Measurements from ENCODE around the gene PLSCR2. TPM values are rescaled to one million over a fixed set of nuclear protein-coding genes. Genes with fewer than 3 reads are reported as not detected.
A peak's percentile ranks its signal among the peaks of the same experiment; 100 is the strongest.

PLSCR2 gene
- total RNA-seq, 1 donor: 0.43 TPM

DNA sequence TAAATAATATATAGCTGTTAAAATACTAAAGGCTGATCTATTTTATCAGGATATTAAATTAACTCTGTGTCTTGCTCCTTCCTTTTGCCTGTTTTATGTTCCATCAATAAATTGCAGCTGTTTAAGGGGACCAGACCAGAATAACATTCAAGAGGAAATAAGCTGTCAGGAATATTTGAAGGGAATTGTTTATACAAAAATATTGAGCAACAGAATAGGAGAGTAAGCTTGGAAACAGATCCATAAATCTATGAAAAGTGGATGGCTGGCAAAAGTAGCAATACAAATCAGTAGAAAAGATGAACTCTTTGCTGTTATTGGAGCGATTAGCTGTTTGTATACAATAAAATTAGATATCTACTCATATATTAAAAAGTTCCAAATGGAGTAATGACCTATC lies 36.2 kb upstream of the PLSCR2 start:
- DNase-seq (ENCODE audit: low read depth): peak; percentile 61
- TF ChIP-seq, protein P1, sequence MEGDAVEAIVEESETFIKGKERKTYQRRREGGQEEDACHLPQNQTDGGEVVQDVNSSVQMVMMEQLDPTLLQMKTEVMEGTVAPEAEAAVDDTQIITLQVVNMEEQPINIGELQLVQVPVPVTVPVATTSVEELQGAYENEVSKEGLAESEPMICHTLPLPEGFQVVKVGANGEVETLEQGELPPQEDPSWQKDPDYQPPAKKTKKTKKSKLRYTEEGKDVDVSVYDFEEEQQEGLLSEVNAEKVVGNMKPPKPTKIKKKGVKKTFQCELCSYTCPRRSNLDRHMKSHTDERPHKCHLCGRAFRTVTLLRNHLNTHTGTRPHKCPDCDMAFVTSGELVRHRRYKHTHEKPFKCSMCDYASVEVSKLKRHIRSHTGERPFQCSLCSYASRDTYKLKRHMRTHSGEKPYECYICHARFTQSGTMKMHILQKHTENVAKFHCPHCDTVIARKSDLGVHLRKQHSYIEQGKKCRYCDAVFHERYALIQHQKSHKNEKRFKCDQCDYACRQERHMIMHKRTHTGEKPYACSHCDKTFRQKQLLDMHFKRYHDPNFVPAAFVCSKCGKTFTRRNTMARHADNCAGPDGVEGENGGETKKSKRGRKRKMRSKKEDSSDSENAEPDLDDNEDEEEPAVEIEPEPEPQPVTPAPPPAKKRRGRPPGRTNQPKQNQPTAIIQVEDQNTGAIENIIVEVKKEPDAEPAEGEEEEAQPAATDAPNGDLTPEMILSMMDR (IDR thresholded peaks at IDR 0.05; ENCODE audit: insufficient read depth, low read depth, low read length): no peak
- no peak overlapping the region for H3K4me3 ChIP-seq (ENCODE audit: low read depth, low read length)

DNA sequence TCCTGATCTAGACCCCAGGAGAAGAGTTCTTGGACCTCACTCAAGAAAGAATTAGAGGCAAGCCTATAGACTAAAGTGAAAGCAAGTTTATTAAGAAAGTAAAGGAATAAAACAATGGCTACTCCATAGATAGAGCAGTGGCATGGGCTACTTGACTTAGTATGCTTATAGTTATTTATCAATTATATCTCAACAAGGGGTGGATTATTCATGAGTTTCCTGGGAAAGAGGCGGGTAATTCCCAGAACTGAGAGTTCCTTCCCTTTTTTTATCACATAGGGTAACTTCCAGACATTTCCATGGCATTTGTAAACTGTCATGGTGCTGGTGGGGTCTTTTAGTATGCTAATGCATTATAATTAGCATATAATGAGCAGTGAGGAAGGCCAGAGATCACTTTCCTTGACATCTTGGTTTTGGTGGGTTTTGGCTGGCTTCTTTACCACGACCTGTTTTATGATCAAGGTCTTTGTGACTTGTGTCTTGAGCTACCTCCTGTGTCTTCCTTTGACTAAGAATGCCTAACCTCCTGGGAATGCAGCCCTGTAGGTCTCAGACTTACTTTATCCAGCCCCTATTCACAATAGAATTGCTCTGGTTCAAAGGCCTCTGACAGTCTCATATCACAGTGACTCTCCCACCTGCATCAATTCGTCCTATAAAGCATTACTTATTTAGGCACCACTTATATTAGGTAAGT lies 35.3 kb upstream of the PLSCR2 start:
- TF ChIP-seq, protein P1 (IDR thresholded peaks at IDR 0.05; ENCODE audit: insufficient read depth, low read depth, low read length): no peak
- no peak overlapping the region for H3K4me3 ChIP-seq (ENCODE audit: low read depth, low read length)
- no peak for DNase-seq (ENCODE audit: low read depth)

DNA sequence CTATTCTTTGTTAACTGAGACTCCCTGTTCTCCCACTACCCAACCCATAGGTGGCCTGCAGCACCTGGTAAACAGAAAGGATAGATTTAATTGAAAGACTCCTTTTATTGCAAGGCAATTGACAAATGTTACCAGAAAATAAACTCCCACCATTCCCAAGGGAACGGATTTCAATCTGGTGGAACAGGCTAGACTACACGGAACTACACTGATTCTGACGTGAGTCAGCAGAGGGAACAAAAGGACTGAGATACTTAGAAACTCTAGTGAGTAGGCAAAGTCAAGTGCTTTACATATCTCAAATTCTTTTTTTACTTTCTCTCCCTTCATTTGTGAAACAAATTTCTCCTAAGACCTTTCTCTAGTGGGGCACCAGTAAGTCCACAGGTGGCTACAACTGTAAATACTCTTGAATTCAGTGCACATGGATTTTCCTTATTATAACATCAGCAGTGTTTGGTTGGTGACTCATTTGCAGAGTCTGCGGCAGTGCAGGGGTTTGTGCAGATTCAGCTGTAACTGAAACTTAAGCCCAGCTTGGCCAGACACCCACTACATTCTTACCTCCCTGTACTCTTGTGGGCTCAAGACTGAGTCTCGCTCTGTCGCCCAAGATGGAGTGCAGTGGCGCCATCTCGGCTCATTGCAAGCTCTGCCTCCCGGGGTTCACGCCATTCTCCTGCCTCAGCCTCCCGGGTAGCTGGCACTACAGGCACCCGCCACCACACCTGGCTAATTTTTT lies 34.3 kb upstream of the PLSCR2 start:
- TF ChIP-seq, protein P1 (IDR thresholded peaks at IDR 0.05; ENCODE audit: insufficient read depth, low read depth, low read length): peak; percentile 5
- H3K4me3 ChIP-seq (ENCODE audit: low read depth, low read length): no peak overlapping the region
- peak; percentile 86 for DNase-seq (ENCODE audit: low read depth)

DNA sequence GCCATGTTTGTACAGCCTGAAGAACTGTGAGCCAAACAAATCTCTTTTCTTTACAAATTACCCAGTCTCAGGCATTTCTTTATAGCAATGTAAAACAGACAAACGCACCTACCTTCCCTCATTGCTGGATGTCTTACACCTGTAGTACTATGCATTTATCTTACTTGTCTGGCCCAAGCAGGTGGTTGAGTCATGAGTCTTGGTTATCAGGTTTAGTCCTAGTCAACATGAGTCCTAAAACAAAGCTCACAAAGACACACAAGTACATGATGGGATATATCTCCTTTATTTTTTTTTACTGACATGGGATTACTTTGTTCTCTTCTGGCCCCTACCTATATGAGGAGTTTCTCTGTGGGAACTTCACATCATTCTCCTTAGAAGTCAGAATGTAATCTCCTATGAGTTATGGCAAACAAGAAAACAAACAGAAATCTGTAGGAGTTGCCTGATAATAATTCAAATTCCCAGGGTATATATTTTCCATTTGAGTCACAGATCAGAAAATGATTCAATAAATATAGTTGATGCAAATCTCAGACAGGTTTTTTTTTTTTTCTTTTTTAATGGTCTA lies 33.6 kb upstream of the PLSCR2 start:
- no peak for DNase-seq (ENCODE audit: low read depth)
- TF ChIP-seq, protein P1 (IDR thresholded peaks at IDR 0.05; ENCODE audit: insufficient read depth, low read depth, low read length): no peak
- H3K4me3 ChIP-seq (ENCODE audit: low read depth, low read length): no peak overlapping the region

DNA sequence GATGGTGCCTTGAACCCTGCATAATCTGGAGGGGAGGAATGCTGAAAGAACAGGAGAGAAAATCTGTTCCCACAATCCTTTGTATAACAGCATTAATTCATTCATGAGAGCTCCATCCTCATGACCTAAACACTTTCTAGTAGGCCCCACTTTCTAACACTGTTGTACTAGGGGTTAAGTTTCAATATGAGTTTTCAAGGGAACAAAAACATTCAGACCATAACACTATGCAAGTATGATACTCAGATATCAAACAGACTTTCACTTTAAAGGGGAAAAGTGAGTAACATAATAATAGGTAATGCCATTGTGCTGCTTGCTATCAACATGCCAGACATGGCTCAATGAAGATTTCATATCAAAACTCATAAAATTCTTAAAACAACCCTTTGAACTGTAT lies 32.4 kb upstream of the PLSCR2 start:
- TF ChIP-seq, protein P1 (IDR thresholded peaks at IDR 0.05; ENCODE audit: insufficient read depth, low read depth, low read length): no peak

DNA sequence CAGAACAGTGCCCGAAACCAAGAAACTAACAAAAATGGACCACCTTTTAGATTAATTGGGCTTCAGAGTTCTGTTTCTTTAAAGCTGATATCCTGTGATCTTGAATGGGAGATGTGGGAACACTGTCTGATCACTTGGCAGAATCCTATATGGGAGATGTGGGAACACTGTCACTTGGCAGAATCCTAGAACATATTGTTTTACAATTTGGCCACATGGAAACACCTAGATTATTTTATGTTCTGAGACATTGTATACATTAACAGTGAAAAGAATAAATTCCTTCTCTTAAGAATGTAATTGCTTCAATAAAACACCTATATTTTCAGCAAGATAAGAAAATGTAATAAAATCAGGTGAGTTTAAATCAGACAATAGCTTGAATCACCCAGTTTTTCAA lies 30.3 kb upstream of the PLSCR2 start:
- H3K4me3 ChIP-seq (ENCODE audit: low read depth, low read length): no peak overlapping the region
- DNase-seq (ENCODE audit: low read depth): no peak
- TF ChIP-seq, protein P1 (IDR thresholded peaks at IDR 0.05; ENCODE audit: insufficient read depth, low read depth, low read length): no peak

More for the DNA sequence above, 32.4 kb upstream of the PLSCR2 start:
- H3K4me3 ChIP-seq (ENCODE audit: low read depth, low read length): no peak overlapping the region
- no peak for DNase-seq (ENCODE audit: low read depth)
